ENCODE measurements around the gene TSKS.

Gene TSKS

GRCh38 chr19:49713236-49713845 lies 49.8 kb downstream of the TSKS start:
- DNase-seq (ENCODE audit: low spot score): no peak

GRCh38 chr19:49712397-49712859 lies 50.7 kb downstream of the TSKS start:
- peak; percentile 86 for DNase-seq (ENCODE audit: low spot score)

- peak; percentile 32 for DNase-seq (ENCODE audit: low spot score)
Observed at GRCh38 chr19:49710372-49710951, 52.6 kb downstream of the TSKS start.

GRCh38 chr19:49705919-49706318 lies 57.2 kb downstream of the TSKS start:
- no peak for DNase-seq (ENCODE audit: low spot score)

- DNase-seq (ENCODE audit: low spot score): no peak
Observed at GRCh38 chr19:49704888-49705642, 58.0 kb downstream of the TSKS start.

GRCh38 chr19:49701271-49701786 lies 61.8 kb downstream of the TSKS start:
- no peak for DNase-seq (ENCODE audit: low spot score)

- no peak for DNase-seq (ENCODE audit: low spot score)
Observed at GRCh38 chr19:49700563-49700962, 62.5 kb downstream of the TSKS start.

GRCh38 chr19:49699364-49699763 lies 63.7 kb downstream of the TSKS start:
- DNase-seq (ENCODE audit: low spot score): no peak

- no peak for DNase-seq (ENCODE audit: low spot score)
Observed at GRCh38 chr19:49696865-49697264, 66.2 kb downstream of the TSKS start.

GRCh38 chr19:49696115-49696514 lies 67.0 kb downstream of the TSKS start:
- DNase-seq (ENCODE audit: low spot score): no peak

GRCh38 chr19:49692147-49692506 lies 71.0 kb downstream of the TSKS start:
- DNase-seq (ENCODE audit: low spot score): no peak

- peak; percentile 91 for DNase-seq (ENCODE audit: low spot score)
Observed at GRCh38 chr19:49691243-49692146, 71.6 kb downstream of the TSKS start.

- peak; percentile 96 for DNase-seq (ENCODE audit: low spot score)
Observed at GRCh38 chr19:49690656-49691242, 72.4 kb downstream of the TSKS start, which contains the start of gene CPT1C. CPT1C (plus strand) TSS chr19:49691116; CDS start chr19:49692253, 1,137 bp downstream.

GRCh38 chr19:49690079-49690655 lies 72.9 kb downstream of the TSKS start:
- peak; percentile 22 for DNase-seq (ENCODE audit: low spot score)

Data from AG08395 (cell line).